ENCODE data around the gene TTC39B.

DNA sequence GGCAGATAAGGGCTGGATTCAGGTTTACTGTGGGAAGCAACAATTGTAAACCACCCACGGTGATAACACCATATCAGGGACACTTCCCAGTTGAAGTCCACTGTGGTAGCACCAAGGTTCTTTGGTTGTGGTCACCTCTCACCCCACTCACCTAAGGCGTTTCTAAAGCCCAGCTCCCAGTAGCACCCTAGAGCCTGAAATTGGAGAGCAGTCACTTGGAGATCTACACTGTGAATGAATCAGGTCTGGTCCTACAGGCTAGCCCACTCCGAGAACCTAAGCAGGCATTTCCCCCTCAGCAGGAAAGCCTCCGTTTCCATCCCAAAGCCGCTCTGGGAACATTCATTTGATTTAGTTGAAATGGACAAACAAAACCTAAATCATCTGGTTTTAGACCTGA lies 191.3 kb downstream of the TTC39B start:
- TF ChIP-seq CTCF (IDR thresholded peaks at IDR 0.05) = no peak
- TF ChIP-seq EZH2 (IDR thresholded peaks at IDR 0.05) = no peak

Data from neural progenitor cell (in vitro differentiated cells).